ENCODE measurements around the gene DUSP7. TPM values are rescaled to one million over a fixed set of nuclear protein-coding genes. Genes with fewer than 3 reads are reported as not detected.

Gene DUSP7
- total and polyA plus RNA-seq, 9 of the 15 experiments (the other 6 are each of a cell fraction or from before 2014, with no cell fraction given) = 0.45 to 15.8 (median 8.2) TPM

DNA sequence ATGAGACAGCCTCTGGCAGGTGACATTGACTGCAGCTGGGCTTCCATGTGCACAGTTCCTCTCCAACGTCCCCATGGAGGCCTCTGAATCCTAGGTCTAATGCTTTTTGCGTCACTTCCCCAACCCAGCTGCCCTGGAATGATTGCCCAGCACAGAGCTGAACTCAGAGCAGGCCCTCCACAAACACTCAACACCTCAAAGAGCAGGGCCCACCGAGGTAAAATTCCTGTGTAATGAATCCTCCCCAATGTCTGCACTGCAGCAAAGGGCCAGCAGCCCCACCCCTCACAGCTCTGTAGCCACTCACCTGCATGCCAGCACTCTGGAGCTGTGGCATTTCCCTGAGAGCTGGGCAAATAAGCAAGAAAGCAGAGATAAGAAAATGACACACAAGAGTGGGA, 42.6 kb upstream of the DUSP7 start:
- no peak overlapping the region for H3K27ac ChIP-seq (ENCODE audit: extremely low read depth, low read depth, low read length)
- POLR2A ChIA-PET = interaction anchor here (1.0 kb wide), 1 partner anchor 10 kb away, joined by 4 read pairs; no protein-coding TSS in a partner anchor
- intact Hi-C loops (cut with micrococcal nuclease) = no loop called here
- CTCF ChIA-PET (ENCODE audit: low intra/inter-chr PET ratio) = no interaction called here
- H2AFZ ChIP-seq (ENCODE audit: low read depth, low read length) = no peak overlapping the region
- BruUV-seq (replicated peaks) = no TSS peak
- H3K9me1 ChIP-seq (ENCODE audit: control insufficient read depth, insufficient read depth, low read length) = no peaks in the 10 kb centered on the region
- H4K20me1 ChIP-seq (replicated peaks; ENCODE audit: control insufficient read depth, insufficient read depth, low read length) = no peaks in the 10 kb centered on the region
- no peaks in the 10 kb centered on the region; a peak in 2 of 5 replicates for H3K4me1 ChIP-seq (replicated peaks in 1 of 2; ENCODE audit: control insufficient read depth in 2 of 2, insufficient read depth in 2 of 2, low read length in 2 of 2)
- ATAC-seq (no peak), DNase-seq (ENCODE audit: extremely low read depth in 1 of 4, low spot score in 3 of 4) (no peak), FAIRE-seq (no peak)
- WGBS (ENCODE audit: insufficient coverage, low coverage, missing lambda C conversion rate) = 25% methylated on average over 1 of the region's 3 CpGs
- H3K9me3 ChIP-seq (replicated peaks; ENCODE audit: control insufficient read depth, insufficient read depth, low read depth, low read length) = no peaks in the 10 kb centered on the region
- no peak overlapping the region for H3K4me2 ChIP-seq (ENCODE audit: insufficient read depth, low read length)
- no peak overlapping the region for H3K9ac ChIP-seq (ENCODE audit: insufficient read depth in 1 of 2, low read depth in 2 of 2, low read length in 2 of 2)
- no peaks in the 10 kb centered on the region for H3K79me2 ChIP-seq (ENCODE audit: control insufficient read depth, insufficient read depth, low read length)
- no peaks in the 10 kb centered on the region for H3K27me3 ChIP-seq (ENCODE audit: control insufficient read depth in 2 of 2, insufficient read depth in 2 of 2, low read length in 2 of 2)
- H3K36me3 ChIP-seq (ENCODE audit: control insufficient read depth, insufficient read depth, low read length) = peaks cover 25% of the 10 kb centered on the region; the same call in 2 of the 3 replicates
- H3K4me3 ChIP-seq = no peak overlapping the region
- in situ Hi-C loops (cut with MboI) = no loop called here
- TF ChIP-seq NR4A1 (CRISPR knock-in tag; IDR thresholded peaks at IDR 0.05) (no peak), NR4A1 (tag; IDR thresholded peaks at IDR 0.05) (no peak), RFX7 (CRISPR knock-in tag; IDR thresholded peaks at IDR 0.05) (no peak), ZNF224 (CRISPR knock-in tag; IDR thresholded peaks at IDR 0.05) (no peak), RBM14 (IDR thresholded peaks at IDR 0.05; ENCODE audit: borderline replicate concordance, insufficient read depth, low read depth, low read length) (no peak), POLR2AphosphoS2 (IDR thresholded peaks at IDR 0.05; ENCODE audit: low read length) (no peak), BMI1 (IDR thresholded peaks at IDR 0.05; ENCODE audit: low read length) (no peak), BDP1 (IDR thresholded peaks at IDR 0.05; ENCODE audit: insufficient read depth, insufficient read length) (no peak), SMC3 (conservative IDR thresholded peaks at IDR 0.05; ENCODE audit: insufficient read depth, low read depth, low read length) (no peak)
- TF ChIP-seq, protein P1, sequence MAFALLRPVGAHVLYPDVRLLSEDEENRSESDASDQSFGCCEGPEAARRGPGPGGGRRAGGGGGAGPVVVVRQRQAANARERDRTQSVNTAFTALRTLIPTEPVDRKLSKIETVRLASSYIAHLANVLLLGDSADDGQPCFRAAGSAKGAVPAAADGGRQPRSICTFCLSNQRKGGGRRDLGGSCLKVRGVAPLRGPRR (CRISPR knock-in tag; IDR thresholded peaks at IDR 0.05) = no peak
